Measurements from ENCODE around the gene APIP.

APIP gene

DNA sequence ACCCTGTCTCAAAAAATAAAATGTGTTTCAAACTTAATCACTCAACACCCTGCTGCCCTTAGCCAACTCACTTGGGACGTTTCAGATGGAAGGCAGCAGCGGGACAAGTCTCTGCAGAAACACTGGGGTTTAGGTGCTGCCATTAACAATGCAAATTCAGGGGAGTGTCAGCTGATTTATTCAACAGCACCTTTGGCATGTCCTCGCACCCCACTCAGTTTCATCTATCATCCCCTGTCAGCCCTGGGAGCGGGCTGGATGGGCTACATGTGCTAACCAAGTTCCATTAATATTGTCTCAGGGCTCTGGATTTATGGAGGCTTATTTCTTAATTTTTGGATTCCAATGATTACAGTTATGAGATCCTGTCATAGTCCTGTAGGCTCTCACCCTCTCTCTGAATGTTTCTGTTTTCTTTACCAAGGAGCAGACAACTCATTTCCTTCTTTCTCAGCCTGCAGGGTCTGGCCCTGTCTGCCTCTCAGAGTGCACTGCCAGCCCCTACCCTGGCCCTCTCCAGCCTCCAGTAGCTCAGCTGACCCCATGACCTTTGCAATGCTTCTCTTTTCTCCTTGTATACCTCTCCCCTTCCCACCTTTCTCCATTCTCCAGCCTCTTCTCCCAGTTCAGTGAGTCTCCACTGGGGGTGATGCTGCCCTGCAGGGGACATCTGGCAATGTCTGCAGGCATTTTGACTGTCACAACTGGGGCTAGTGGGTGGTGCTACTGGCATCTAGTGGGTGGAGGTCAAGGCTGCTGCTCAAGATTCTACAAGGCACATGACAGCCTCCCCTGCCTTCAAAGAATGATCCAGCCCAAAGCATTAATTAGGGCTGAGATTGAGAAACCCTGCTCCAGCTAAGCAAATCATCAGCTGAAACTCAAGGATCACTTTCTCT lies 79.0 kb downstream of the APIP start:
- DNase-seq: no peak

DNA sequence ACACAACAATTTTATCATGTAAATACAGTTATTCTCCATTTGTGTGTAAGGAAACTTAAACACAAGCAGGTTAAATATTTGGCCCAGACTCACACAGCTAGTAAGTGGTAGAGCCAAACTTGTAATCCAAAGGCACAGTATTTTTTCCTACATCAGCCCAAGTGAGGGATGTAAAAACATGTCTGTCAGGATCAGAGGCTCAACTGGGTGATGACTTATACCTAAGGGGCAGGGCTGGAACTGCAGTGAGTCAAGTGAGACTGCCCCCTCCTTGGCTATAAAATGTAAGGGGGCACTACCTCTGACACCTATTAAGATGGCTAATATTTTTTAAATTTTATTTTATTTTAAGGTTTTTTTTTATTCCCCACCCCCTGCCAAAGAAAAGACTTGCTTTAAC lies 82.6 kb downstream of the APIP start:
- no peak for DNase-seq
